CD4-positive, alpha-beta T cell treated with Interleukin-1 beta for 1 hour (primary cell): ENCODE data around the gene WEE2.
"Not testable (repeated sequence)": the region's sequence is repeated elsewhere in the genome, so short reads cannot be mapped to it uniquely, and the experiment has no call there.

Source experiments
- DNase-seq, 2 donors: peaks; one replicate each; pipeline ENCODE4 v3.0.0-alpha.2; 2020 to 2022

Gene WEE2

DNA sequence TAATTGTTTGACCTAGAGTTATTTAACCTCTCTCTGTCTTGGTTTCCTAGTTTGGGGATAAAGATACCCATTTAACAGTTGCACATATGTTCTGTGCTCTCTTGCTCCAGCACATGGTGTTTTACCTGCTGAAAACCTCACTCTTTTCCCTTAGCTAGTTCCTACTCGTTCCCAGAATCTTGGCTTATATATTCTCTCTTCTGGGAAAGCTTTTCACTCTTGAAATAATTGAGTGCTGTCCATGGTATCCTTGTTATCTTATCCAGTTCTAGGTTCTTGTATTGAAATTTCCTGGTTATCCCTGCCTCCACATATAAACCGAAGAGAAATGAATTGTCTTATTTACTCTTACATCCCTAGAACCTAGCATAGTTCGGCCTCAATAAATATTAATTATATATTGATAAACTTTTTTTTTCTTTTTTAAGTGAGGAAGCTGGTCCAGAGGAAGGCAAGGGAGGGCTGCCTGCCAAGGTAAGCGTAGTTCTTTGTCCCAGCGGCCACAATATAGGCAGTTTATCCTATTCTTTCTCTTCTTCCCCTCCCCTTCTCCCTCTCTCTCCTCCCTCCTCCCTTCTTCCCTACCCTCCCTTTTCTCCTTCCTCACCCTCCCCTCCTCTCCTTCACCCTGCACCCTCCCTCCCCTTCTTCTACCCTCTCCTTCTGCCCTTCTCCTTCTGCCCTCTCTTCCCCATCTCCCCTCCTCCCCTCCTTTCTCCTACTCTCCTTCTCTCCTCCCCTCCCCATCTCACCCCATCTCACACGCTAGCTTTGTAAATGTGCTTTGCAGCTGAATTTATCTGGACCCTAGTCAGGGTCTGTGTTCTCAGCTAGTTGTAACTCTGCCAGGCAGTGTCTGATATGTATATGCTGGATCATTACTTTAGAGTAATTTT lies 7.9 kb downstream of the WEE2 start:
- DNase-seq = no peak

DNA sequence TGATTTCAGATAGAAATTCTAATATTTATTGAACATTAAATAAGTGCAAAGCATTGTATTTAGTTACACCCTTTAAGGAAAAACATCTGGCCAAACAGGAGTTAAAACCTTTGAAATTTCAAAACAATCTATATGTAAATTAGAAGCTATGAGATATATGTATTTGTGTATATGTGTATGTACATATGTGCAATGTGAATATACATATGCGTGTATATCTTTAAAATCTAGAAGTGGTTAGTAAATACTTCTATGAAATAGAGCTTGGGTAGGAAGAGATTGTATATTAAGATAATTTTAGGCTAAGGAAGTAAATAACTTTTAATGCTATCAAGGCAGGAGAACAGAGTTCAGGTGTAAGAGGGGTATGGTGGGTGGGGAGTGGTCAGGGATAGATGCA lies 9.3 kb downstream of the WEE2 start:
- DNase-seq = no peak

DNA sequence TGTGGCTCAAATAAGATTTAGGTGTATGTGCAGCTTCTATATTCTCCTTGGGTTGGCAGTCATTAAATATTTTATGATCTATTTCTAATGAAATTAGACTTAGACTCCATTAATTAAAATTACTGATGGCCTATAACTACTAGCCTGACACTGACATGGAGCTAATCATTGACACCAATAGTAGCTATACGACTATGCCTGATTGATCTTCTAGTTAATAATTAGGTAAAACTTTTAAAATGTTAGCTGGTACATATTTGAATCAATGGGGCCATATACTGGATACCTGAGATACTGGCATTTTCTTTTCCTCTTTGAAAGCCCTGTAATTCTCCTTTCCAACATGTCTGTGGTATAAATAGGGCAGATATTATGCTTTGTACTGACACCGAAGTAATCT lies 14.4 kb downstream of the WEE2 start:
- no peak for DNase-seq

DNA sequence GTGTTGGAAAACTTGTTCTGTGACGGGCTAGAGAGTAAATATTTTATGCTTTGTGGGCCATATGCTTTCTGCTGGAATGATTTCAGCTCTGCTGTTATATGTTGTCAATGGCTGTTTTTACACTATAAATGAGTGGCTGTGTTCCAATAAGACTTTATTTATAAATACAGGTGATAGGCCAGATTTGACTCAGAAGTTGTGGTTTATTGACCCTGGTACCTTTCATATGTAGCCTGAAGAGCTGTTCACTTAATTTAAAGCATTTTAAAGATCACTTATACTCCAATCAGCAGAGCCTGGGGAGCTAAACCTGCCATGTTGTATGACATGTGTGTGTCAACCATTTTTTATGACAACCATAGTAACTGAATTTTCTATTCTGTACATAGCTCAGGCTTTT lies 20.9 kb downstream of the WEE2 start:
- DNase-seq = no peak

DNA sequence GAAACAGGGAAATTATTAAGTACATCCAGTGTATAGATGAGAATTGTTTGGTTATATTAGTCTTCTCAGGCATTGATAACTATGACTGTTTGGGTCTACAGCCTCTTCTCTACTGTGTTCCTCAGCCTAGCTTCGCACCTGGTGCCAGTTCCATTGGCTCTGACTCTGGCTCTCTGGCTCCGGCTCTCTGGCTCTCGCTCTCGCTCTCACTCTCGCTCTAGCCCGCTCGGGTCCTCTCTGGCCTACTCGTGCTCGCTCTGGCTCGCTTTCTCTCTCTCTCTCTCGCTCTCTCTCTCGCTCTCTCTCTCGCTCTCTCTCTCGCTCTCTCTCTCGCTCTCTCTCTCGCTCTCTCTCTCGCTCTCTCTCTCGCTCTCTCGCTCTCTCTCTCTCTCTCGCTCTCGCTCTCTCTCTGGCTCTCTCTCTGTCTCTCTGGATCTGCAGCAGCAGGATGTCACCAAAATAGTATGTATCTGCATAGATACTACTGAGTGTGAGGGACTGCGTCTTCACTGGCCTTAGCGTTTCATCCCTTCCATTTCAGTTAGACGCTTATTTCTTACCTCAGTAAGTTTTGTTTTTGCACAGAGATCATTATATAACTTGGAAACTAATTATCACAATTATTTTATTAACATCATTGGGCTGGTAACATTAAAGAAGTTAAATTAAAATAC lies 23.5 kb downstream of the WEE2 start:
- no peak for DNase-seq

DNA sequence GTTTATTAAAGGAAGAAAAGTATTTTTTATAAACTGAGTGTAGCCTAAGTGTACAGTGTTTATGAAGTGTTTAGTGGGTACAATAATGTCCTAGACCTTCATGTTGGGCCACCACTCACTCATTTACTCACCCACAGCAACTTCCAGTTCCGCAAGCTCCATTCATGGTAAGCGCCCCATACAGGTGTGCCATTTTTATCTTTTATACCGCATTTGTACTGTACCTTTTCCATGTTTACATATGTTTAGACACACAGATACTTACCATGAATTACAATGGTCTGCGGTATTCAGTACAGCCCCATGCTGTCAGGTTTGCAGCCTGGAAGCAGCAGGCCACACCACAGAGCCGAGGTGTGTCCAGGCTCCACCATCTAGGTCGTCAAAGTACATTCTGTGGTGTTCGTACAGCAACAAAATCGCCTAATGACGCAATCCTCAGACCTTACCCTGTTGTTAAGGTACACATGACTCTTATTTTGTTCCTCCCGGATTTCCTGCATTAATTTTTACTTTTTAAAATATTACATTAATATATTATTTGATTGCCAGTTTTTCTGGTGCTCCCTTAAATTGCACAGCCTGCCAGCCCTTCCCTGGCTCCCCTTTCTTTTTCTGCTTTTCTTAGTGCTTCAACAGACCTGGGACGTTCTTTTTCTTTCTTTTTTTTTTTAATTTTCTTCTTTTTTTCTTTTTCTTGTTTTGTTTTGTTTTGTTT lies 29.1 kb downstream of the WEE2 start:
- peak; percentile 30 to 34 for DNase-seq

DNA sequence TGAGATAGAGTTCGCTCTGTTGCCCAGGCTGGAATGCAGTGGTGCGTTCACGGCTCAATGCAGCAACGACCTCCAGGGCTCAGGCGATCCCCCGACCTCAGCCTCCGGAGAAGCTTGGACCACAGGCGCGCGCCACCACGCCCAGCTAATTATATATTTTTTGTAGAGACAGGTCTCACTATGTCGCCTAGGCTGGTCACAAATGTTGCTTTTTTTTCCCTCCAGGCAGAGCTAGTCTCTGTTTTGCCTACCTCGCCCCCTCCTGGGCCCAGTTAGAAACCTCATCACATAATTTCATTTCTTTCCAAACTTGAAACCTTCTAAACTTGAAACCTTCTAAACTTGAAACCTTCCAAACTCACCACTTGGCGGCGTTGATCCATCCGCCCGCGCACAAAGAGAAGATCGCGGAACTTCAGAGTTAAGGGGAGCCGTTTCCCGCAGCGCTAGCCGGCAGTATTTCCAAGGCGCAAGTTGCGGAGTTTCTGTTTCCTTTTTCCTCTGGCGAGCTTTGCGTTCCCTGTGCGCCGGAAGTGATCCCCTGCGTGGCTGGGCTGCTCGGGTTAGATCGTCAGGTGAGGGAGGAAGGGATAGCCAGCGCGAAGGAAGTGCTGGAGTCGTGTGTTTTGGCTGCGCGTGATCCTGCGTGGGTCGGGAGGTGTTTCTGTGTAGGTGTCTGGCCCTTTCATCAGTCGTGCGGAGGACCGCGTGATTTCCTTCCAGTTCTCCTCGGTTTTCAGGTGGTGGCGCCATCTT lies 29.9 kb downstream of the WEE2 start, which contains the start of gene SSBP1:
TSS of gene SSBP1 (plus strand) at position 523 of the 756 bp plus-strand sequence. CDS start 809 bp downstream, outside the sequence.
- DNase-seq = peak; percentile 92 to 93

DNA sequence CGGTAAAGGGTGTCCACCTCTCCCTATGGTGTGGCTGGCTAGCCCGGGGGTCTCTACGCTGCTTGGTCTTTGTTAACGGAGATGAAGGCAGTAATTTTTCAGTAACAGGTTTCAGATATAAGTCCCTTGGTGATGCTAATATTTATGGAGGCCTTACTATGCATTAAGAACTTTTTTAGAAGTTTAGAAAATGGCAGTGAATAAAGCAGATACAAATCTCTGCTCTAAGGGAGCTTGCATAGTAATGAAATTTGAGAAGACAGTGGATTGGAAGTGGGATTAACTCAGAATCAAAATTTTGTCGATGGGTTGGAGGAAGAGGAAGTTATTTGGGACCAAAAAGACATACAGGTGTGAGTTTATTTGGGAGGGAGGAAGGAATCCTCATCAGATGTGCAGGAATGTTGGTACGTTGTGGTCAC lies 30.4 kb downstream of the WEE2 start:
- no peak for DNase-seq

DNA sequence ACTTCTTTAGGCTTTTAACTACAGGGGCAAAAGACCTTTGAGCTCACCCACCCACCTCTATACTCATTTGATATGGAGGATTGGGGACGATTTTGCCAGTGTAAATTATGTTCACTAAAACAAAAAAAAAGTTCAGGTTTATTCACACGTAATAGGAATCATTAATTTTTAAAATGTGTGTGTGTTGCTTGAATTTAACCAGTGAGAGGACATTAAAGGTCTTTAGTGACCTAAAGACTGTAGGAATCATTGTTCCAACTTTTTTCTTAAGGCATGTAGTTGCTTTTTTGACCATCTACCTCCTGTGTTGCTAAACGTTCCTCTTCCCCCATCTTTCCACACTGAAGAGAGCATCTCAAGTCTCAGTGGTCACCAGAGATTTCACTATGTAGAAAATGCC lies 31.1 kb downstream of the WEE2 start:
- DNase-seq = no peak

DNA sequence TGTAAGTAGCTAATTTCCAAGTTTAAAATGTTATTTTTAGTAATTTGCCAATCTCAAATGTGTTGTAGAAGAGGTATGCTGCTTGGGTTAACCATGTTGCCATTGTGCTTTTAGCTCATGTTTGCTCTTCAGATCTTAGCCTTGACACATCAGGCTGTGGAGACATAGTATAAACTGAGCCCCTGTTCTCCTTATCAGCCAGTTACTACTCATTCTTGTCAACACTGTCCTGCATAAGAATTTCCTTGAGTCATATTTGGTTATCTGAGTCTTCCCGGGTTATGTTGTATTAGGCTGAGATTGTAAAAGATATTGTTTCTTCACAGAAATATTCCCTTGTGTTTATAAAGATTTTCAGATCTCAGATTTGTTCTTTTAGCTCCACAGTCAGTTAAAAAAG lies 34.1 kb downstream of the WEE2 start:
- no peak for DNase-seq

DNA sequence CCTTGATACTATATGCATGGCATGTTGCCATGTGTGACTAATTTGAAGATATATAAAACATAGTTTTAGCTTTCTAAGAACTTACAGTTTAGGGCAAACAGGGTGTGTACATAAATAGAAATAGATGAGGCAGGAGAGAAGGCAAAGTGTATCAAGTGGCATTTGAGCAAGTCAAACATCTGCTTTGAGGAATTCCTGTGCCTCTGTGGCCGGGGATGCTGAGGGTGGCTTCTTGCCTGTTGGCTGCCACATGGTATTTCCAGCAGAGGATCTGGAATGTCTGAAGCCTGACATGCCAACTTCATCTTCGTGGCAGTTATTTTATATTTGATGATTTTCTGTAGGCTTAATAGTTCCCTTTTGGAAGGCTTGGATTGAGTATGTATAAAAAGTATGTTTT lies 36.0 kb downstream of the WEE2 start:
- DNase-seq = no peak

DNA sequence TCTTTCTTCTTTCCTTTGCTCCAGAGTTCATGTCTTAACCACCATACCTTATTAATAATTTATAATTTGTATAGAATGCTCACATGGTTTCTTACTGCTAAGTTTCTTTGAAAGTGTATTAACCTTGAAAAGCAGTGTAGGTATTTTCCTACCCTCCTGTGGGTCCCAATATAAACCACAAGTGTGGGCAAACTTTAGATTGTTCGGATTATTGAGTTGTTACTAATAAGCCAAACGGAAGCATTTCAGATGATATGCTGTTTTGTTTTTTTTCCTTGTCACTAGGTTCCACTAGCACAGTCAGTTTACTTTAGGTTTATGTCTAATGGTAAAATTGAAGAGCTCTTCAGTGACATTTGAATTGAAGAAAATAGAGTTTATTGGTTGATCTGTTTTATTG lies 40.2 kb downstream of the WEE2 start:
- DNase-seq = no peak

DNA sequence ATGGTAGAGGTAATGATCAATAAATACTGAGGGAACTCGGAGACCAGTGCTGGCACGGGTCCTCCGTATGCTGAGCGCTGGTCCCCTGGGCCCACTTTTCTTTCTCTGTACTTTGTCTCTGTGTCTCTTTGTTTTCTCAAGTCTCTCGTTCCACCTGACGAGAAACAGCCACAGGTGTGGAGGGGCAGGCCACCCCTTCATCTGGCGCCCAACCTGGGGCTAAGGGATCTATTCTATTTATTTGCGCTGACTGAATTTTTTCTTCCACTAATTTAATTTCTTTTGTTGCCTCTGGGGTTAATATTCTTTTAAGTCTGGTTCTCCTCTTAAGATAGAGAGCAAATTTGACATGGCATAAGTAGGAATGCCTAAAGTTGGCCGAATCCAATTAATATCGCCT lies 43.8 kb downstream of the WEE2 start:
- DNase-seq = not testable (repeated sequence)

DNA sequence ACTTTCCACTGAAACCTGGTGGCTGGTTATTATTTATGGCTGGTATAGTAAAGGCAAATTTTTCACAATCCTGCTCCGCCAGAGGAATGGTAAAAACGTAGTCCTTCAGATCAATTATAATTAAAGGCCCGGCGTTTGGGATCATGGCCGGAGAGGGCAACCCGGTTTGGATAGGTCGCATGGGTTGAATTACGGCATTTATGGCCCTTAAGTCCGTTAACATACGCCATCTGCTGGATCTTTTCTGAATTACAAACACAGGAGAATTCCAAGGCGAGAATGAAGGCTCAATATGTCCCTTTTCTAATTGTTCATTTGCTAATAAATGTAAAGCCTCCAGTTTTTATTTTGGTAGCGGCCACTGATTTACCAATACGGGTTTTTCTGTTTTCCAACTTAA lies 44.5 kb downstream of the WEE2 start:
- no peak for DNase-seq

DNA sequence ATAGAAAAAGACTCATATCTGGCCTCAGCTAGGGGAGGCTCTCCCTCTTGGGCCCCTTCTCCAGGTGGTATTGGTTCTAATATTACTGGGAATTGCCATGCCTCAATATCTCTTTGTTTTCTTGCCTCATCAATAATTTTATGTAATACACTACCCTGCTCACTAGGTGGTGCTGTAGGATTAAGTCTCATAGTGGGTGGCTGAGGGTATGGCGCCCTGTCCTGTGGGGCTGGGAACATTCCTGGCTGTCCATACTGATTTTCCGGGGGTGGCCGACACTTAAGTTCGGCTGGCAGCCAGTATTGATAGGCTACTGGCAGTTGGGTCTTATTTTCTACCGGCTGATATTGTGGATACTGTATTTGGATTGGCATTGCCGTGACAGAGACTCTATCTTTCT lies 46.8 kb downstream of the WEE2 start:
- peak in 1 of 2 donors; percentile 27 for DNase-seq

DNA sequence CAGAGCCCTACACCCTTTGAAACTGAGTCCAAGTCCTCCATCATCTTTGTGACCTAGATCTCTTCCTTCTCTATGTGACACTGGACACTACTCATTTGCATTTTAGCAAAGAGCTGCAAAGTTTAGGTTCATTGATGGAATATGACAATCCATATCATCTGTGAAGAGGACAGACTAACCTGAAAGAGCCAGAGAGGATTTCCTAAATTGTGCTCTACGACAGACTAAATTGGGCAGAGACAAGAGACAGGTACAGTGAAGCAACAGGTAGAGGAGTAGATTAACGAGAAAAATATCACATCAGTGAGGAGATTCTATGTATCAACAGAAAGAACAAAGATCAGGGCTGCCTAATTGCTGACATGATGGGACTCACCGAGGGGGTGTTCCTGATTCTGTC lies 55.6 kb downstream of the WEE2 start, which contains the start of gene TAS2R3:
TSS of gene TAS2R3 (plus strand) at position 301 of the 400 bp plus-strand sequence. CDS start at position 363, 62 bp downstream.
- no peak for DNase-seq

DNA sequence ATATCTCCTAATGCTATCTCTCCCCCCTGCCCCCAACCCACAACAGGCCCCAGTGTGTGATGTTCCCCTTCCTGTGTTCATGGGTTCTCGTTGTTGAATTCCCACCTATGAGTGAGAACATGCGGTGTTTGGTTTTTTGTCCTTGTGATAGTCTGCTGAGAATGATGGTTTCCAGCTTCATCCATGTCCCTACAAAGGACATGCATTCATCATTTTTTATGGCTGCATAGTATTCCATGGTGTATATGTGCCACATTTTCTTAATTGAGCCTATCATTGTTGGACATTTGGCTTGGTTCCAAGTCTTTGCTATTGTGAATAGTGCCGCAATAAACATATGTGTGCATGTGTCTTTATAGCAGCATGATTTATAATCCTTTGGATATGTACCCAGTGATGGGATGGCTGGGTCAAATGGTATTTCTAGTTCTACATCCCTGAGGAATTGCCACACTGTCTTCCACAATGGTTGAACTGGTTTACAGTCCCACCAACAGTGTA lies 62.0 kb downstream of the WEE2 start:
- DNase-seq = not testable (repeated sequence)

DNA sequence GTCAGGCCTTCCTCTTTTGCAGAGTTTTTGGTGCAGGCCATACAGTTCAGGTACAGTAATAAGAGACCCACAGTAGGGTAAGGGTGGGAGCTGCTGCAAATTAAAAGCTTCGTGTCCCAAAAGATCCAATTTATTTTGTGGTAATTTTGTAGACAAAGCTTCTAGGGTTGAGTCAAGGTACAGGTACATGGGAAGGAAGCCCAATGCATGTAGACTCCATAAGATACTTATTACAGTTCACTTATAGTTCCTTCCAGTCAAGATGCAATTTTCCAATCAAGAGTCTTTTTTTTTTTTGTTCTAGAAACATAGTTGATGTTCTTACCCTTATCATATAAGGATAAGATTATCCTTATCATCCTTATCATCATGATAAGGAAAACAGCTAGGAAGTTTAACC lies 68.2 kb downstream of the WEE2 start, which contains the start of gene TAS2R4:
TSS of gene TAS2R4 (plus strand) at position 301 of the 400 bp plus-strand sequence. CDS start 1,815 bp downstream, outside the sequence.
- DNase-seq = no peak
